GM12872 (cell line): ENCODE measurements around the gene WWP2.

Experiments
- TF ChIP-seq, protein P1 (sequence below): IDR thresholded peaks from 3 replicates; pipeline ENCODE4 v1.5.1; 2011; ENCODE audit warnings: low read depth, mild to moderate bottlenecking, low read length, moderate library complexity; ENCODE audit not compliant: insufficient read depth

Gene WWP2

DNA sequence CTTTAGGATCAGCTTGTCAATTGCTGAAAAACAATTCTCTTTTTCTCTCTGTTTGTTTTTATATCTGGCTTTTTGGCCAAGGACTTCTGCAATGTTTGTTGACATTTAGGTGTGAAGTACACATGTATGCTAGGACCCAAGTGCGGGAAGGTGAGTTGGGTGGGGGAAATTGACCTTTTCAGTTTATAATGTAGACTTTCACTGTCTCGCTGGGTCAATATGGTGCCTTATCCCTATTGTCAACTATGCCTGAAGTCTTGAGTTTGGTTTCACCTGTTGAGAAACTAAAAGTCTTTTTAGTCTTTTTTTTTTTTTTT is 9.5 kb downstream of the WWP2 start:
- TF ChIP-seq, protein P1, sequence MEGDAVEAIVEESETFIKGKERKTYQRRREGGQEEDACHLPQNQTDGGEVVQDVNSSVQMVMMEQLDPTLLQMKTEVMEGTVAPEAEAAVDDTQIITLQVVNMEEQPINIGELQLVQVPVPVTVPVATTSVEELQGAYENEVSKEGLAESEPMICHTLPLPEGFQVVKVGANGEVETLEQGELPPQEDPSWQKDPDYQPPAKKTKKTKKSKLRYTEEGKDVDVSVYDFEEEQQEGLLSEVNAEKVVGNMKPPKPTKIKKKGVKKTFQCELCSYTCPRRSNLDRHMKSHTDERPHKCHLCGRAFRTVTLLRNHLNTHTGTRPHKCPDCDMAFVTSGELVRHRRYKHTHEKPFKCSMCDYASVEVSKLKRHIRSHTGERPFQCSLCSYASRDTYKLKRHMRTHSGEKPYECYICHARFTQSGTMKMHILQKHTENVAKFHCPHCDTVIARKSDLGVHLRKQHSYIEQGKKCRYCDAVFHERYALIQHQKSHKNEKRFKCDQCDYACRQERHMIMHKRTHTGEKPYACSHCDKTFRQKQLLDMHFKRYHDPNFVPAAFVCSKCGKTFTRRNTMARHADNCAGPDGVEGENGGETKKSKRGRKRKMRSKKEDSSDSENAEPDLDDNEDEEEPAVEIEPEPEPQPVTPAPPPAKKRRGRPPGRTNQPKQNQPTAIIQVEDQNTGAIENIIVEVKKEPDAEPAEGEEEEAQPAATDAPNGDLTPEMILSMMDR: no peak

DNA sequence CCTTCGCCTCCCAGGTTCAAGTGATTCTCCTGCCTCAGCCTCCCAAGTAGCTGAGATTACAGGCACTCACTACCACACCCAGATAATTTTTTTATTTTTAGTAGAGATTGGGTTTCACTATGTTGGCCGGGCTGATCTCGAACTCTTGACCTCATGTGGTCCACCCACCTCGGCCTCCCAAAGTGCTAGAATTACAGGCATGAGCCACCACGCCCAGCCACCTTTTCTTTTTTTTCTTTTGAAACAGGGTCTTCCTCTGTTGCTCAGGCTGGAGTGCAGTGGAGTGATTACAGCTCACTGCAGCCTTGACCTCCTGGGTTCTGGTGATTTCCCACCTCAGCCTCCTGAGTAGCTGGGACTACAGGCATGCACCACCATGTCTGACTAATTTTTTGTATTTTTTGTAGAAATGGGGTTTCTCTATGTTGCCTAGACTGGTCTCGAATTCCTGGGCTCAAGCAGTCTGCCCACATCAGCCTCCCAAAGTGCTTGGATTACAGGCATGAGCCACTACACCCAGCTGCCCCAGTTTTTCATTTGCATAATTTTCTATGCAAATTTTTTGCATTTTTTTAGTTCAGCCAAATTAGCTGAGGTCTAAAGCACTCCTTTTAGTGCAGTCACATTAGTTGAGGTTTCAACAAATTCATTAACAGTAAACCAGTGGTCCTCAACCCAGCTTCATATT is 11.3 kb downstream of the WWP2 start:
- TF ChIP-seq, protein P1: no peak

DNA sequence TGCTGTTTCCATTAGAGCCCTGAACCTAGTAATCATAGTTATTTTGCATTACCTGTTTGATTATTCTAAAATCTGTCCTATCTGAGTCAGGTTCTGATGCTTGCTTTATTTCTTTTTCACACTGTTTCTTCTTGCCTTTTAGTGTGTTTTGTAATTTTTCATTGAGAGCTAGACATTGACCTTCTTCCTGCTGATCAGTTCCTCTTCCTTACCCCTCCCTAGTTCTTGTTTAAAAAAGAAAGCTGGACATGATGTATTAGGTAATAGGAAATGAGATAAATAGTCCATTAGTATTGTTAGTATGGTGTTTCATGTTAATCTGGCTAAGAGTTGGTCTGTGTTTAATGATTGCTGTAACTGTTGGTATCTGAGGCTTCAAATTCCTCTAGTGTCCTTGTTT is 13.4 kb downstream of the WWP2 start:
- TF ChIP-seq, protein P1: no peak

DNA sequence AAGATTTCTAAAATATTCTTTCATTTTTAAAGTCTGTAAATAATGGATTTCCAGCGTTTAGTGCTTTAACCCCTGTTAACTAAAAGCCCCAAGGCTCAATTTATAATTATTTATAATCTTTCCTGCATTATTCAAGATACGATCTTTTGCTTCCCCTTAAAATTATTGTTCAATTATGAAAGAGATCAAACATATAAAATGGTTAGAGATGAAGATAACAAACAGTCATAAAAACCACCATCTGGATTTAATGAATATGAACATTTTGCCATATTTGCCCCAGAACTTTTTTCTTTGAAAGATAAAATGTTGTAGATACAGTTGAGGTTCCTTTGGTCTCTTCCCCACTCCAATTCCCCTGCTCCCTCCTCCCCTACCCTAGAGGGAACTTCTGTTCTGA is 17.6 kb downstream of the WWP2 start:
- TF ChIP-seq, protein P1: no peak

DNA sequence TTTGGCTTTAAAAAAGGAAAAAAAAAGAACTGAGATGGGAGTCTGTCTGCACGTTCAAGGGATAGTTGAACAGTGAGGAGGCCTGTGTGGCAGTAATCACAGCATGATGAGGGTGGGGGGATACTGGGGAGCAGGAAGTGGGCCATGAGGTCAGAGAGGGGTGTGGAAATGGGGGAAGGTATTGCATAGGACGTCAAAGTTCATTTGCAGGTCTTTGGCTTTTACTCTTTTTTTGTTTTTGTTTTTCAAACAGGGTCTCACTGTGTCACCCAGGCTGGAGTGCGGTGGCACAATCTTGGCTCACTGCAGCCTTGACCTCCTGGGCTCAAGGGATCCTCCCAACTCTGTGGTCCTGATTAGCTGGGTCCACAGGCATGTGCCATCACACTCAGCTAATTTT is 19.0 kb downstream of the WWP2 start:
- TF ChIP-seq, protein P1: no peak

DNA sequence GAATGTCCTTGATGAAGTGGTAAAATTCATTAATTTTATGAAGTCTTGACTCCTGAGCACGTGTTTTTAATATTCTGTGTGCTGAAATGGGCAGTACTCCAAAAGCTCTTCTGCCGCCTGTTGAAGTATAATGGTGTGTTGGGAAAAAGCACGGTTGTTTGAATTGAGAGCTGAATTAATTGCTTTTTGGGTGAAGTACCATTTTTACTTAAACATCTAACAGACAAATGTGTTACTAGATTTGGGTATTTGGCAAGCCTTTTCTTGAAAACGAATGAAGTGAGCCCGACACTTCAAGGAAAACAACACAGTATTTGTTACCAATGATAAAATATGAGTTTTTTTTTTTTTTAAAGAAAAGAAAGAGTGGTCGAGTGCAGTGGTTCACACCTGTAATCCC is 22.5 kb downstream of the WWP2 start:
- TF ChIP-seq, protein P1: no peak

DNA sequence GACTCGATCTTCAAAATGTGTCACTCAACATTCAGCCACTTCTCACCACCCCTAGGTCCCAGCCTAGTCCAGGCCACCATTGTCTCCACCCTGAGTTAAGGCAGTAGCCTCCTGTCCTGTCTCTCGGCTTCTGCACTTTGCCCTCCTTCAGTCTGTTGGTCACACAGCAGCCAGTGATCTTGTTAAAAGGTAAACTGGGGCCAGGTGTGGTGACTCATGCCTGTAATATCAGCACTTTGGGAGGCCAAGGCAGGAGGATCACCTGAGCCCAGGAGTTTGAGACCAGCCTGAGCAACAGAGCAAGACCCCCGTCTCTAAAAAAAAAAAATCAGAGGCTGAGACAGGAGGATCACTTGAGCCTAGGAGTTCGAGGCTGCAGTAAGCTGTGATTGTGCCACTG is 25.8 kb downstream of the WWP2 start:
- TF ChIP-seq, protein P1: no peak
